Prostate gland (tissue), 2 donors: ENCODE measurements around the gene CLDN2.

Experiments
- POLR2A ChIP-seq: fragments of 450-650 bp; IDR thresholded peaks from one replicate; pipeline ENCODE4 v1.6.1; 2016; ENCODE audit warnings: antibody characterized with exemption, mild to moderate bottlenecking
- TF ChIP-seq, protein P1 (sequence below), 4 experiments: fragments of 200-600 bp in 2 of 4; fragments of 450-650 bp in 2 of 4; sonication (generic) in 2 of 4; IDR thresholded peaks; 1 replicate in 3 of 4; 2 replicates in 1 of 4; pipeline ENCODE4 v1.5.1; 2016 to 2019; ENCODE audit warnings: antibody characterized with exemption in 4 of 4, mild to moderate bottlenecking in 2 of 4, moderate library complexity in 2 of 4

DNA sequence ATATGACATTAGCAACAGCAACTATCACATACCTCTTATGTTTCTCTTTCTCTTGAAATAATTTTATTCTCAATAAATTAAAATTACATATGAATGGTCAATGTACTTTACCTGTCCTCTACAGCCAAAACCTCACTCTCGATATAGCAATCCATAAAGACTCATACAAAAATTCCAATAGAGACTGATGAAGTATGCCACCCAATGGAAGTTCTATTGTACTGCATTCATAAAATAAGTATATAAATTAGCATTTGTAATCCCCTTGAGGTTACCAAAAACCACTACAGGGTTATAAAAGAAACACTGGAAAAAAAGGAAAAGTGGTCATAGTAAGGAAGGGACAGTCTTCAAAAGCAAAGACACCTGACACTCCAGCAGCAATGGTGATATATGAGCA lies 32.8 kb downstream of the CLDN2 start:
- TF ChIP-seq, protein P1, sequence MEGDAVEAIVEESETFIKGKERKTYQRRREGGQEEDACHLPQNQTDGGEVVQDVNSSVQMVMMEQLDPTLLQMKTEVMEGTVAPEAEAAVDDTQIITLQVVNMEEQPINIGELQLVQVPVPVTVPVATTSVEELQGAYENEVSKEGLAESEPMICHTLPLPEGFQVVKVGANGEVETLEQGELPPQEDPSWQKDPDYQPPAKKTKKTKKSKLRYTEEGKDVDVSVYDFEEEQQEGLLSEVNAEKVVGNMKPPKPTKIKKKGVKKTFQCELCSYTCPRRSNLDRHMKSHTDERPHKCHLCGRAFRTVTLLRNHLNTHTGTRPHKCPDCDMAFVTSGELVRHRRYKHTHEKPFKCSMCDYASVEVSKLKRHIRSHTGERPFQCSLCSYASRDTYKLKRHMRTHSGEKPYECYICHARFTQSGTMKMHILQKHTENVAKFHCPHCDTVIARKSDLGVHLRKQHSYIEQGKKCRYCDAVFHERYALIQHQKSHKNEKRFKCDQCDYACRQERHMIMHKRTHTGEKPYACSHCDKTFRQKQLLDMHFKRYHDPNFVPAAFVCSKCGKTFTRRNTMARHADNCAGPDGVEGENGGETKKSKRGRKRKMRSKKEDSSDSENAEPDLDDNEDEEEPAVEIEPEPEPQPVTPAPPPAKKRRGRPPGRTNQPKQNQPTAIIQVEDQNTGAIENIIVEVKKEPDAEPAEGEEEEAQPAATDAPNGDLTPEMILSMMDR (IDR thresholded peaks at IDR 0.05): peak in 1 of 4 experiments; percentile 9
- TF ChIP-seq POLR2A: no peak
